Mononuclear cell (primary cell): Measurements from ENCODE around the gene BNIP5. TPM values are rescaled to one million over a fixed set of nuclear protein-coding genes. Genes with fewer than 3 reads are reported as not detected.

Source experiments
- H3K27me3 ChIP-seq: 2 replicates; pipeline ENCODE4 v1.6.0; 2011; ENCODE audit warnings: low read length, control low read depth; ENCODE audit not compliant: insufficient read depth
- H3K4me1 ChIP-seq: 2 replicates; pipeline ENCODE4 v1.5.1; 2011; ENCODE audit warnings: mild to moderate bottlenecking, low read length, control low read depth; ENCODE audit not compliant: insufficient read depth
- H3K4me3 ChIP-seq: 2 replicates; pipeline ENCODE4 v1.5.1; 2011; ENCODE audit warnings: mild to moderate bottlenecking, low read length, moderate library complexity
- H3K9me3 ChIP-seq: 2 replicates; pipeline ENCODE4 v1.5.1; 2011; ENCODE audit warnings: low read depth, mild to moderate bottlenecking, control low read depth, low read length
- total RNA-seq: library from RNA; depleted of rRNA; stranded (reverse); fragments of >200 nt; gene quantifications from one replicate; pipeline ENCODE4 v1.2.3, GENCODE V29; 2012

BNIP5 gene
- total RNA-seq, 1 donor = not detected

- Histone ChIP-seq H3K4me3 (no peak overlapping the region), H3K27me3 (no peaks in the 10 kb centered on the region), H3K9me3 (no peaks in the 10 kb centered on the region), H3K4me1 (peaks cover 14% of the 10 kb centered on the region)
Observed at GRCh38 chr6:36308514-36308913, 28.2 kb downstream of the BNIP5 start.

GRCh38 chr6:36306375-36306774 is 30.3 kb downstream of the BNIP5 start:
- no peaks in the 10 kb centered on the region for H3K27me3 ChIP-seq
- no peak overlapping the region for H3K4me3 ChIP-seq
- H3K4me1 ChIP-seq = peaks cover 8% of the 10 kb centered on the region
- no peaks in the 10 kb centered on the region for H3K9me3 ChIP-seq

- no peaks in the 10 kb centered on the region for H3K27me3 ChIP-seq
- no peaks in the 10 kb centered on the region for H3K9me3 ChIP-seq
- H3K4me1 ChIP-seq = peaks cover 8% of the 10 kb centered on the region
- H3K4me3 ChIP-seq = no peak overlapping the region
Observed at GRCh38 chr6:36305885-36306284, 30.8 kb downstream of the BNIP5 start.

GRCh38 chr6:36302227-36302976 is 34.3 kb downstream of the BNIP5 start:
- Histone ChIP-seq H3K9me3 (no peaks in the 10 kb centered on the region), H3K4me1 (peaks cover 22% of the 10 kb centered on the region), H3K4me3 (no peak overlapping the region), H3K27me3 (no peaks in the 10 kb centered on the region)

- no peaks in the 10 kb centered on the region for H3K27me3 ChIP-seq
- H3K4me1 ChIP-seq = peaks cover 28% of the 10 kb centered on the region
- no peak overlapping the region for H3K4me3 ChIP-seq
- H3K9me3 ChIP-seq = no peaks in the 10 kb centered on the region
Observed at GRCh38 chr6:36301781-36302180, 34.9 kb downstream of the BNIP5 start.

GRCh38 chr6:36301085-36301658 is 35.5 kb downstream of the BNIP5 start:
- Histone ChIP-seq H3K4me1 (peaks cover 34% of the 10 kb centered on the region), H3K4me3 (no peak overlapping the region), H3K9me3 (no peaks in the 10 kb centered on the region)

GRCh38 chr6:36298027-36298426 is 38.7 kb downstream of the BNIP5 start:
- no peak overlapping the region for H3K4me3 ChIP-seq
- no peaks in the 10 kb centered on the region for H3K9me3 ChIP-seq
- peaks cover 40% of the 10 kb centered on the region for H3K4me1 ChIP-seq
- H3K27me3 ChIP-seq = no peaks in the 10 kb centered on the region

More at GRCh38 chr6:36301085-36301658, 35.5 kb downstream of the BNIP5 start:
- H3K27me3 ChIP-seq = no peaks in the 10 kb centered on the region

GRCh38 chr6:36297511-36297910 is 39.2 kb downstream of the BNIP5 start:
- Histone ChIP-seq H3K27me3 (no peaks in the 10 kb centered on the region), H3K9me3 (no peaks in the 10 kb centered on the region), H3K4me3 (no peak overlapping the region), H3K4me1 (peaks cover 40% of the 10 kb centered on the region)

GRCh38 chr6:36297051-36297450 is 39.6 kb downstream of the BNIP5 start:
- Histone ChIP-seq H3K9me3 (no peaks in the 10 kb centered on the region), H3K4me1 (peaks cover 40% of the 10 kb centered on the region), H3K4me3 (no peak overlapping the region), H3K27me3 (no peaks in the 10 kb centered on the region)

- peaks cover 46% of the 10 kb centered on the region for H3K4me1 ChIP-seq
- no peaks in the 10 kb centered on the region for H3K9me3 ChIP-seq
- H3K27me3 ChIP-seq = no peaks in the 10 kb centered on the region
- no peak overlapping the region for H3K4me3 ChIP-seq
Observed at GRCh38 chr6:36296240-36296639, 40.4 kb downstream of the BNIP5 start.

- Histone ChIP-seq H3K4me3 (no peak overlapping the region), H3K9me3 (no peaks in the 10 kb centered on the region), H3K27me3 (no peaks in the 10 kb centered on the region), H3K4me1 (peaks cover 54% of the 10 kb centered on the region)
Observed at GRCh38 chr6:36292170-36292569, 44.5 kb downstream of the BNIP5 start.

- peaks cover 43% of the 10 kb centered on the region for H3K4me1 ChIP-seq
- no peaks in the 10 kb centered on the region for H3K9me3 ChIP-seq
- peak overlapping the region; percentile 13 for H3K4me3 ChIP-seq
- peaks cover 4% of the 10 kb centered on the region for H3K27me3 ChIP-seq
Observed at GRCh38 chr6:36290668-36291620, 45.7 kb downstream of the BNIP5 start.

GRCh38 chr6:36289281-36289878 is 47.3 kb downstream of the BNIP5 start:
- peaks cover 49% of the 10 kb centered on the region for H3K4me1 ChIP-seq
- H3K9me3 ChIP-seq = no peaks in the 10 kb centered on the region
- no peak overlapping the region for H3K4me3 ChIP-seq
- peaks cover 18% of the 10 kb centered on the region for H3K27me3 ChIP-seq

- no peaks in the 10 kb centered on the region for H3K9me3 ChIP-seq
- peaks cover 44% of the 10 kb centered on the region for H3K4me1 ChIP-seq
- peaks cover 26% of the 10 kb centered on the region for H3K27me3 ChIP-seq
- H3K4me3 ChIP-seq = no peak overlapping the region
Observed at GRCh38 chr6:36286858-36287257, 49.8 kb downstream of the BNIP5 start.

- Histone ChIP-seq H3K4me3 (no peak overlapping the region), H3K9me3 (no peaks in the 10 kb centered on the region), H3K27me3 (peaks cover 26% of the 10 kb centered on the region), H3K4me1 (peaks cover 43% of the 10 kb centered on the region)
Observed at GRCh38 chr6:36285797-36286196, 50.9 kb downstream of the BNIP5 start.
